ENCODE measurements around the gene BEX3. TPM values are rescaled to one million over a fixed set of nuclear protein-coding genes. Genes with fewer than 3 reads are reported as not detected.

Gene BEX3
- total and polyA plus RNA-seq, 2 experiments from 2014 or later = 427 to 714 TPM

DNA sequence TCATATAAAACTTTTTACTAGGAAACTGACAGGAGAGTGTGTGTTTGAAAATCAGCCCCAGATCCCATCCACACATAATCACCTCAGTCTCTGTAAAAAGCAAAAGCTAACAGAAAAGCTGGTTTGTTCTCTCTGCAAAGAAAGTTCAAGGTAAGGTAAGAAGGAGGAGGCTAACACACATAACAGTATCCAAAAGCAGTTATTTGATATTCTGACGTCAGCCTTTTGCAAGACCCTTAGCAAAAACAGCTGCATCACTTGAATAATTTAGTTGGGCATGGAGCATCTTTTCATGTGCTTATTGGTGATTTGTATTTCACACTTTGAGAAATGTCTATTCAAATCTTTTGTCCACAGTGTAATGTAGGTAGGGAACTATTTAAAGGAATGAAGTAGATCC, 14.5 kb upstream of the BEX3 start:
- peaks cover 11% of the 10 kb centered on the region for H3K4me1 ChIP-seq (ENCODE audit: insufficient read depth)
- TF ChIP-seq CREB1 (CRISPR knock-in tag; IDR thresholded peaks at IDR 0.05; ENCODE audit: low read depth) (peak; percentile 12; the same call in 1 of the 2 replicates), ZNF114 (CRISPR knock-in tag; IDR thresholded peaks at IDR 0.05) (no peak)
- ATAC-seq (no peak), DNase-seq (ENCODE audit: low spot score) (no peak)
- H3K27ac ChIP-seq (ENCODE audit: low read depth) = no peak overlapping the region; the same call in 1 of the 2 replicates
- H3K27me3 Mint-ChIP-seq (ENCODE audit: insufficient read depth, low read depth, poor library complexity) = no peaks in the 10 kb centered on the region
- H3K36me3 ChIP-seq (ENCODE audit: insufficient read depth) = no peaks in the 10 kb centered on the region; the same call in 1 of the 2 replicates
- peaks cover 13% of the 10 kb centered on the region for H3K36me3 Mint-ChIP-seq (ENCODE audit: low read depth)
- peaks cover 24% of the 10 kb centered on the region for H3K4me1 Mint-ChIP-seq
- no peak overlapping the region for H3K4me3 Mint-ChIP-seq
- H3K4me2 ChIP-seq = no peak overlapping the region
- no peak overlapping the region for H3K4me3 ChIP-seq
- no peaks in the 10 kb centered on the region for H3K9me2 ChIP-seq (ENCODE audit: insufficient read depth)
- H3K27ac Mint-ChIP-seq = peak overlapping the region; percentile 62; the same call in 1 of the 2 replicates
- peaks cover 12% of the 10 kb centered on the region for H3K79me2 ChIP-seq (replicated peaks; ENCODE audit: insufficient read depth)
- no peaks in the 10 kb centered on the region; the same call in 2 of the 3 replicates for H3K9me3 Mint-ChIP-seq
- no peak overlapping the region for H2AFZ ChIP-seq
- no peaks in the 10 kb centered on the region for H4K20me1 ChIP-seq (replicated peaks; ENCODE audit: insufficient read depth)
- no peaks in the 10 kb centered on the region for H3F3A ChIP-seq (replicated peaks; ENCODE audit: low read depth)
- H3K27me3 ChIP-seq (ENCODE audit: insufficient read depth) = no peaks in the 10 kb centered on the region

DNA sequence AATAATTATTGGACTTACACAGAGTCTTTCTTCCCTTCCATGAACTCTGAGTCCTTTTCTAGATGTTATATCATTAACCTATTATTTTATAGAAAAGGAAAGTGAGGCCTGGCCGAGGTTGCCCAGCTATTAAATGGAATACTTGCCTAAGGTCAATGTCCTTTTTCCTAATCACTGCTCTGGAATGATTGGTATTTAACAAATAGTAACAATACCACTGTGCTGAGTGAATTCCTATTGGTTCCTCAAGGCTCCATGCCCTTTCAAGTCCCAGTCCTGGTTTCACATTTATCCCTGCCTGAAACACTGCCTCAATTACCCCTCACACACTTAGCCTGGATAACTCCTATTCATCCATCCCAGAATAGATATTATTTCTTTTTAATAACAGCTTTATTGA, 13.9 kb upstream of the BEX3 start:
- DNase-seq (ENCODE audit: low spot score) = peak; percentile 71
- no peak overlapping the region for H2AFZ ChIP-seq
- no peaks in the 10 kb centered on the region; the same call in 1 of the 2 replicates for H3K36me3 ChIP-seq (ENCODE audit: insufficient read depth)
- H3K9me3 Mint-ChIP-seq = no peaks in the 10 kb centered on the region; the same call in 2 of the 3 replicates
- TF ChIP-seq, protein P1, sequence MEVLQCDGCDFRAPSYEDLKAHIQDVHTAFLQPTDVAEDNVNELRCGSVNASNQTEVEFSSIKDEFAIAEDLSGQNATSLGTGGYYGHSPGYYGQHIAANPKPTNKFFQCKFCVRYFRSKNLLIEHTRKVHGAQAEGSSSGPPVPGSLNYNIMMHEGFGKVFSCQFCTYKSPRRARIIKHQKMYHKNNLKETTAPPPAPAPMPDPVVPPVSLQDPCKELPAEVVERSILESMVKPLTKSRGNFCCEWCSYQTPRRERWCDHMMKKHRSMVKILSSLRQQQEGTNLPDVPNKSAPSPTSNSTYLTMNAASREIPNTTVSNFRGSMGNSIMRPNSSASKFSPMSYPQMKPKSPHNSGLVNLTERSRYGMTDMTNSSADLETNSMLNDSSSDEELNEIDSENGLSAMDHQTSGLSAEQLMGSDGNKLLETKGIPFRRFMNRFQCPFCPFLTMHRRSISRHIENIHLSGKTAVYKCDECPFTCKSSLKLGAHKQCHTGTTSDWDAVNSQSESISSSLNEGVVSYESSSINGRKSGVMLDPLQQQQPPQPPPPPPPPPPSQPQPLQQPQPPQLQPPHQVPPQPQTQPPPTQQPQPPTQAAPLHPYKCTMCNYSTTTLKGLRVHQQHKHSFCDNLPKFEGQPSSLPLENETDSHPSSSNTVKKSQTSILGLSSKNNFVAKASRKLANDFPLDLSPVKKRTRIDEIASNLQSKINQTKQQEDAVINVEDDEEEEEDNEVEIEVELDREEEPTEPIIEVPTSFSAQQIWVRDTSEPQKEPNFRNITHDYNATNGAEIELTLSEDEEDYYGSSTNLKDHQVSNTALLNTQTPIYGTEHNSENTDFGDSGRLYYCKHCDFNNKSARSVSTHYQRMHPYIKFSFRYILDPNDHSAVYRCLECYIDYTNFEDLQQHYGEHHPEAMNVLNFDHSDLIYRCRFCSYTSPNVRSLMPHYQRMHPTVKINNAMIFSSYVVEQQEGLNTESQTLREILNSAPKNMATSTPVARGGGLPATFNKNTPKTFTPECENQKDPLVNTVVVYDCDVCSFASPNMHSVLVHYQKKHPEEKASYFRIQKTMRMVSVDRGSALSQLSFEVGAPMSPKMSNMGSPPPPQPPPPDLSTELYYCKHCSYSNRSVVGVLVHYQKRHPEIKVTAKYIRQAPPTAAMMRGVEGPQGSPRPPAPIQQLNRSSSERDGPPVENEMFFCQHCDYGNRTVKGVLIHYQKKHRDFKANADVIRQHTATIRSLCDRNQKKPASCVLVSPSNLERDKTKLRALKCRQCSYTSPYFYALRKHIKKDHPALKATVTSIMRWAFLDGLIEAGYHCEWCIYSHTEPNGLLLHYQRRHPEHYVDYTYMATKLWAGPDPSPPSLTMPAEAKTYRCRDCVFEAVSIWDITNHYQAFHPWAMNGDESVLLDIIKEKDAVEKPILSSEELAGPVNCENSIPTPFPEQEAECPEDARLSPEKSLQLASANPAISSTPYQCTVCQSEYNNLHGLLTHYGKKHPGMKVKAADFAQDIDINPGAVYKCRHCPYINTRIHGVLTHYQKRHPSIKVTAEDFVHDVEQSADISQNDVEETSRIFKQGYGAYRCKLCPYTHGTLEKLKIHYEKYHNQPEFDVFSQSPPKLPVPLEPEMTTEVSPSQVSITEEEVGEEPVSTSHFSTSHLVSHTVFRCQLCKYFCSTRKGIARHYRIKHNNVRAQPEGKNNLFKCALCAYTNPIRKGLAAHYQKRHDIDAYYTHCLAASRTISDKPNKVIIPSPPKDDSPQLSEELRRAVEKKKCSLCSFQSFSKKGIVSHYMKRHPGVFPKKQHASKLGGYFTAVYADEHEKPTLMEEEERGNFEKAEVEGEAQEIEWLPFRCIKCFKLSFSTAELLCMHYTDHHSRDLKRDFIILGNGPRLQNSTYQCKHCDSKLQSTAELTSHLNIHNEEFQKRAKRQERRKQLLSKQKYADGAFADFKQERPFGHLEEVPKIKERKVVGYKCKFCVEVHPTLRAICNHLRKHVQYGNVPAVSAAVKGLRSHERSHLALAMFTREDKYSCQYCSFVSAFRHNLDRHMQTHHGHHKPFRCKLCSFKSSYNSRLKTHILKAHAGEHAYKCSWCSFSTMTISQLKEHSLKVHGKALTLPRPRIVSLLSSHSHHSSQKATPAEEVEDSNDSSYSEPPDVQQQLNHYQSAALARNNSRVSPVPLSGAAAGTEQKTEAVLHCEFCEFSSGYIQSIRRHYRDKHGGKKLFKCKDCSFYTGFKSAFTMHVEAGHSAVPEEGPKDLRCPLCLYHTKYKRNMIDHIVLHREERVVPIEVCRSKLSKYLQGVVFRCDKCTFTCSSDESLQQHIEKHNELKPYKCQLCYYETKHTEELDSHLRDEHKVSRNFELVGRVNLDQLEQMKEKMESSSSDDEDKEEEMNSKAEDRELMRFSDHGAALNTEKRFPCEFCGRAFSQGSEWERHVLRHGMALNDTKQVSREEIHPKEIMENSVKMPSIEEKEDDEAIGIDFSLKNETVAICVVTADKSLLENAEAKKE (CRISPR knock-in tag; IDR thresholded peaks at IDR 0.05) = no peak
- no peak for TF ChIP-seq ZNF331 (CRISPR knock-in tag; IDR thresholded peaks at IDR 0.05; ENCODE audit: low read depth)
- TF ChIP-seq NANOG (IDR thresholded peaks at IDR 0.05; ENCODE audit: borderline replicate concordance) = no peak
- no peak for TF ChIP-seq JUNB (IDR thresholded peaks at IDR 0.05; ENCODE audit: unreplicated experiment)
- no peak for TF ChIP-seq EZH2phosphoT487 (IDR thresholded peaks at IDR 0.05; ENCODE audit: unreplicated experiment)
- no peak for TF ChIP-seq STAT1 (IDR thresholded peaks at IDR 0.05; ENCODE audit: unreplicated experiment)
- TF ChIP-seq ZNF114 (CRISPR knock-in tag; IDR thresholded peaks at IDR 0.05) = no peak
- TF ChIP-seq, protein P2, sequence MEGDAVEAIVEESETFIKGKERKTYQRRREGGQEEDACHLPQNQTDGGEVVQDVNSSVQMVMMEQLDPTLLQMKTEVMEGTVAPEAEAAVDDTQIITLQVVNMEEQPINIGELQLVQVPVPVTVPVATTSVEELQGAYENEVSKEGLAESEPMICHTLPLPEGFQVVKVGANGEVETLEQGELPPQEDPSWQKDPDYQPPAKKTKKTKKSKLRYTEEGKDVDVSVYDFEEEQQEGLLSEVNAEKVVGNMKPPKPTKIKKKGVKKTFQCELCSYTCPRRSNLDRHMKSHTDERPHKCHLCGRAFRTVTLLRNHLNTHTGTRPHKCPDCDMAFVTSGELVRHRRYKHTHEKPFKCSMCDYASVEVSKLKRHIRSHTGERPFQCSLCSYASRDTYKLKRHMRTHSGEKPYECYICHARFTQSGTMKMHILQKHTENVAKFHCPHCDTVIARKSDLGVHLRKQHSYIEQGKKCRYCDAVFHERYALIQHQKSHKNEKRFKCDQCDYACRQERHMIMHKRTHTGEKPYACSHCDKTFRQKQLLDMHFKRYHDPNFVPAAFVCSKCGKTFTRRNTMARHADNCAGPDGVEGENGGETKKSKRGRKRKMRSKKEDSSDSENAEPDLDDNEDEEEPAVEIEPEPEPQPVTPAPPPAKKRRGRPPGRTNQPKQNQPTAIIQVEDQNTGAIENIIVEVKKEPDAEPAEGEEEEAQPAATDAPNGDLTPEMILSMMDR (conservative IDR thresholded peaks at IDR 0.05; ENCODE audit: low read depth in 2 of 2) = no peak
- no peak for TF ChIP-seq POLR2AphosphoS5 (IDR thresholded peaks at IDR 0.05; ENCODE audit: low read depth)
- TF ChIP-seq, protein P3, sequence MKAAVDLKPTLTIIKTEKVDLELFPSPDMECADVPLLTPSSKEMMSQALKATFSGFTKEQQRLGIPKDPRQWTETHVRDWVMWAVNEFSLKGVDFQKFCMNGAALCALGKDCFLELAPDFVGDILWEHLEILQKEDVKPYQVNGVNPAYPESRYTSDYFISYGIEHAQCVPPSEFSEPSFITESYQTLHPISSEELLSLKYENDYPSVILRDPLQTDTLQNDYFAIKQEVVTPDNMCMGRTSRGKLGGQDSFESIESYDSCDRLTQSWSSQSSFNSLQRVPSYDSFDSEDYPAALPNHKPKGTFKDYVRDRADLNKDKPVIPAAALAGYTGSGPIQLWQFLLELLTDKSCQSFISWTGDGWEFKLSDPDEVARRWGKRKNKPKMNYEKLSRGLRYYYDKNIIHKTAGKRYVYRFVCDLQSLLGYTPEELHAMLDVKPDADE (IDR thresholded peaks at IDR 0.05) = no peak
- no peak for TF ChIP-seq CREB1 (CRISPR knock-in tag; IDR thresholded peaks at IDR 0.05; ENCODE audit: low read depth)
- peak; percentile 93 for ATAC-seq
- no peaks in the 10 kb centered on the region for H3K9me2 ChIP-seq (ENCODE audit: insufficient read depth)
- peaks cover 9% of the 10 kb centered on the region for H3K4me1 ChIP-seq (ENCODE audit: insufficient read depth)
- H3K36me3 Mint-ChIP-seq (ENCODE audit: low read depth) = peaks cover 9% of the 10 kb centered on the region
- no peak overlapping the region; the same call in 1 of the 2 replicates for H3K27ac ChIP-seq (ENCODE audit: low read depth)
- H3K79me2 ChIP-seq (replicated peaks; ENCODE audit: insufficient read depth) = peaks cover 7% of the 10 kb centered on the region
- H3K4me1 Mint-ChIP-seq = peaks cover 23% of the 10 kb centered on the region
- peak overlapping the region; percentile 68; the same call in 1 of the 2 replicates for H3K27ac Mint-ChIP-seq
- no peaks in the 10 kb centered on the region for H3F3A ChIP-seq (replicated peaks; ENCODE audit: low read depth)
- H4K20me1 ChIP-seq (replicated peaks; ENCODE audit: insufficient read depth) = no peaks in the 10 kb centered on the region
- no peak overlapping the region for H3K4me3 ChIP-seq
- H3K4me3 Mint-ChIP-seq = no peak overlapping the region
- no peaks in the 10 kb centered on the region for H3K27me3 Mint-ChIP-seq (ENCODE audit: insufficient read depth, low read depth, poor library complexity)
- no peaks in the 10 kb centered on the region for H3K27me3 ChIP-seq (ENCODE audit: insufficient read depth)
- H3K4me2 ChIP-seq = no peak overlapping the region

All from GM23338 (cell line).